Right atrium auricular region (tissue), 2 donors: ENCODE measurements around the gene B3GALNT2. TPM values are rescaled to one million over a fixed set of nuclear protein-coding genes. Genes with fewer than 3 reads are reported as not detected.
"Not testable (repeated sequence)": the region's sequence is repeated elsewhere in the genome, so short reads cannot be mapped to it uniquely, and the experiment has no call there.

Experiments
- DNase-seq: peaks from one replicate; pipeline ENCODE4 v3.0.0-alpha.2; 2019; ENCODE audit warnings: low spot score
- H3K27ac ChIP-seq, 2 donors: fragments of 200-600 bp; sonication (generic); 1 replicate in 1 of 2; 2 replicates in 1 of 2; pipeline ENCODE4 v1.5.1; 2016 to 2019
- H3K27me3 ChIP-seq, 2 donors: fragments of 200-600 bp; sonication (generic); one replicate each; pipeline versions ENCODE4 v1.5.1 to v1.6.0; 2017 to 2019
- H3K36me3 ChIP-seq: fragments of 200-600 bp; sonication (generic); one replicate; pipeline ENCODE4 v1.5.1; 2016
- H3K4me1 ChIP-seq, 2 donors: fragments of 200-600 bp; sonication (generic); one replicate each; pipeline versions ENCODE4 v1.5.1 to v1.6.0; 2017 to 2019
- H3K4me3 ChIP-seq, 2 donors: fragments of 200-600 bp; sonication (generic); 1 replicate in 1 of 2; 2 replicates in 1 of 2; pipeline ENCODE4 v1.5.1; 2017 to 2019; ENCODE audit warnings: mild to moderate bottlenecking in 1 of 2, moderate library complexity in 1 of 2
- H3K9me3 ChIP-seq, 2 donors: fragments of 200-600 bp; sonication (generic); one replicate each; pipeline ENCODE4 v1.5.1; 2019
- CTCF ChIP-seq, 2 donors: fragments of 200-600 bp; sonication (generic); IDR thresholded peaks; one replicate each; pipeline ENCODE4 v1.5.1; 2019; ENCODE audit warnings: antibody characterized with exemption in 2 of 2
- total RNA-seq, 2 donors: library from RNA; depleted of rRNA; stranded (reverse); fragments of >200 nt; gene quantifications; one replicate each; pipeline ENCODE4 v1.1.0, GENCODE V29; 2016

B3GALNT2 gene
- total RNA-seq, 2 donors from 2014 or later: 18.9 to 23.2 TPM

GRCh38 chr1:235483090-235483489 lies 21.2 kb downstream of the B3GALNT2 start:
- no peak for TF ChIP-seq CTCF (IDR thresholded peaks at IDR 0.05)
- Histone ChIP-seq H3K27me3 (no peaks in the 10 kb centered on the region), H3K27ac (no peak overlapping the region), H3K9me3 (no peaks in the 10 kb centered on the region), H3K36me3 (peaks cover 40% of the 10 kb centered on the region), H3K4me3 (no peak overlapping the region), H3K4me1 (no peaks in the 10 kb centered on the region)
- DNase-seq: no peak

- Histone ChIP-seq H3K9me3 (no peaks in the 10 kb centered on the region), H3K27me3 (no peaks in the 10 kb centered on the region), H3K4me1 (no peaks in the 10 kb centered on the region), H3K36me3 (peaks cover 22% of the 10 kb centered on the region), H3K4me3 (no peak overlapping the region), H3K27ac (no peak overlapping the region)
- DNase-seq: no peak
- TF ChIP-seq CTCF (IDR thresholded peaks at IDR 0.05): no peak
These were observed 30.4 kb downstream of the B3GALNT2 start for GRCh38 chr1:235473806-235474205.

GRCh38 chr1:235470741-235471439 lies 33.4 kb downstream of the B3GALNT2 start:
- no peaks in the 10 kb centered on the region for H3K4me1 ChIP-seq
- DNase-seq: no peak
- no peaks in the 10 kb centered on the region for H3K9me3 ChIP-seq
- H3K4me3 ChIP-seq: no peak overlapping the region
- TF ChIP-seq CTCF (IDR thresholded peaks at IDR 0.05): no peak
- H3K27ac ChIP-seq: no peak overlapping the region
- H3K27me3 ChIP-seq: no peaks in the 10 kb centered on the region
- peaks cover 9% of the 10 kb centered on the region for H3K36me3 ChIP-seq

GRCh38 chr1:235469897-235470296 lies 34.4 kb downstream of the B3GALNT2 start:
- H3K4me1 ChIP-seq, H3K9me3 ChIP-seq, H3K27me3 ChIP-seq, H3K4me3 ChIP-seq, DNase-seq, H3K27ac ChIP-seq: not testable (repeated sequence)
- H3K36me3 ChIP-seq: peaks cover 15% of the 10 kb centered on the region

- DNase-seq: no peak
- no peak overlapping the region for H3K4me3 ChIP-seq
- H3K9me3 ChIP-seq: no peaks in the 10 kb centered on the region
- TF ChIP-seq CTCF (IDR thresholded peaks at IDR 0.05): no peak
- H3K36me3 ChIP-seq: peaks cover 15% of the 10 kb centered on the region
- H3K27me3 ChIP-seq: no peaks in the 10 kb centered on the region
- H3K4me1 ChIP-seq: no peaks in the 10 kb centered on the region
- H3K27ac ChIP-seq: no peak overlapping the region
These were observed 35.3 kb downstream of the B3GALNT2 start for GRCh38 chr1:235468970-235469369.

GRCh38 chr1:235468004-235468403 lies 36.2 kb downstream of the B3GALNT2 start:
- H3K36me3 ChIP-seq: peaks cover 11% of the 10 kb centered on the region
- H3K4me1 ChIP-seq: no peaks in the 10 kb centered on the region
- H3K4me3 ChIP-seq: no peak overlapping the region
- no peak for TF ChIP-seq CTCF (IDR thresholded peaks at IDR 0.05)
- no peak for DNase-seq
- no peaks in the 10 kb centered on the region for H3K27me3 ChIP-seq
- no peaks in the 10 kb centered on the region for H3K9me3 ChIP-seq
- H3K27ac ChIP-seq: no peak overlapping the region
